ENCODE results near the gene MUSTN1. TPM values are rescaled to one million over a fixed set of nuclear protein-coding genes. Genes with fewer than 3 reads are reported as not detected.

MUSTN1 gene
- total and polyA plus RNA-seq, 2 donors (not counting 3 experiments of a cell fraction or from before 2014, with no cell fraction given), result 1.1 to 2.2 TPM

GRCh38 chr3:52831500-52832301, 3.1 kb downstream of the MUSTN1 start:
- Histone ChIP-seq H3K79me2 (ENCODE audit: control insufficient read depth, insufficient read depth, low read length) (no peaks in the 10 kb centered on the region), H2AFZ (ENCODE audit: low read depth, low read length) (no peak overlapping the region), H3K36me3 (ENCODE audit: control insufficient read depth in 2 of 2, extremely low read depth in 1 of 2, insufficient read depth in 2 of 2, low read length in 2 of 2) (no peaks in the 10 kb centered on the region), H3K4me3 (replicated peaks in 1 of 3; ENCODE audit: insufficient read depth in 1 of 3, low read depth in 1 of 3, low read length in 3 of 3) (no peak overlapping the region), H3K4me2 (ENCODE audit: insufficient read depth, low read length) (no peak overlapping the region), H3K27ac (ENCODE audit: insufficient read depth, low read depth, low read length) (no peak overlapping the region), H3K9me1 (replicated peaks; ENCODE audit: control insufficient read depth, extremely low read depth, insufficient read depth, low read length) (no peaks in the 10 kb centered on the region), H3K9me3 (replicated peaks; ENCODE audit: control insufficient read depth, insufficient read depth, low read length) (no peaks in the 10 kb centered on the region), H3K9ac (replicated peaks; ENCODE audit: extremely low read depth, insufficient read depth, low read length) (no peak overlapping the region), H3K4me1 (ENCODE audit: control insufficient read depth, extremely low read depth, insufficient read depth, low read length) (peaks cover 6% of the 10 kb centered on the region), H3K27me3 (ENCODE audit: control insufficient read depth in 2 of 2, insufficient read depth in 2 of 2, low read length in 2 of 2) (no peaks in the 10 kb centered on the region), H4K20me1 (replicated peaks; ENCODE audit: control insufficient read depth, extremely low read depth, insufficient read depth, low read length) (no peaks in the 10 kb centered on the region)
- peak; percentile 53 for FAIRE-seq
- no TSS peak for BruUV-seq (replicated peaks)
- ChIA-PET CTCF (interaction anchor here (0.9 to 2.4 kb wide), 5 partner anchors 11 to 32 kb away, joined by 3 to 12 read pairs (median 4); no protein-coding TSS in a partner anchor), POLR2A (no interaction called here)
- dilution Hi-C loops (cut with MboI; ENCODE audit: extremely low pct_ligation_motif_present, low sequenced_read_pairs) (no loop called here), intact Hi-C loops (cut with micrococcal nuclease) (no loop called here)
- peak; percentile 72 for DNase-seq (ENCODE audit: low read depth, low spot score)
- TF ChIP-seq GATA2 (IDR thresholded peaks at IDR 0.05; ENCODE audit: insufficient read depth, insufficient read length, low read depth, low read length), result no peak
- TF ChIP-seq EZH2 (IDR thresholded peaks at IDR 0.05; ENCODE audit: borderline replicate concordance, low read depth, low read length, severe bottlenecking), result no peak
- TF ChIP-seq CTCF (IDR thresholded peaks at IDR 0.05; ENCODE audit: extremely low read depth in 1 of 2, insufficient read depth in 1 of 2, low read depth in 1 of 2, low read length in 2 of 2), result no peak
- no peak for TF ChIP-seq POLR2A (IDR thresholded peaks at IDR 0.05; ENCODE audit: low read depth, low read length)
- TF ChIP-seq JUN (IDR thresholded peaks at IDR 0.05; ENCODE audit: borderline replicate concordance, insufficient read depth, insufficient read length, low read depth), result peak; percentile 57
- TF ChIP-seq FOS (IDR thresholded peaks at IDR 0.05; ENCODE audit: borderline replicate concordance, insufficient read depth, low read length), result peak; percentile 40
